Stomach (tissue), 9 donors: ENCODE measurements around the gene WASF2. TPM values are rescaled to one million over a fixed set of nuclear protein-coding genes. Genes with fewer than 3 reads are reported as not detected.
"Not testable (repeated sequence)": the region's sequence is repeated elsewhere in the genome, so short reads cannot be mapped to it uniquely, and the experiment has no call there.

Experiments
- DNase-seq, 2 donors: peaks; one replicate each; pipeline versions ENCODE4 v3.0.0 to v3.0.0-alpha.2; 2013 to 2019
- H3K27ac ChIP-seq, 5 donors: fragments of 200-600 bp in 4 of 5; sonication (generic) in 4 of 5; one replicate each; pipeline ENCODE4 v1.5.1; 2013 to 2019; ENCODE audit warnings: mild to moderate bottlenecking in 1 of 5, moderate library complexity in 1 of 5
- H3K27me3 ChIP-seq, 3 donors: fragments of 200-600 bp; sonication (generic); one replicate each; pipeline ENCODE4 v1.5.1; 2017 to 2019; ENCODE audit warnings: mixed run types in 1 of 3
- H3K36me3 ChIP-seq, 4 donors: fragments of 200-600 bp; sonication (generic); 1 replicate in 3 of 4; 2 replicates in 1 of 4; pipeline ENCODE4 v1.5.1; 2016 to 2019
- H3K4me1 ChIP-seq, 4 donors: fragments of 200-600 bp; sonication (generic); one replicate each; pipeline ENCODE4 v1.5.1; 2016 to 2019
- H3K4me3 ChIP-seq, 4 donors: fragments of 200-600 bp; sonication (generic) in 3 of 4; one replicate each; pipeline ENCODE4 v1.5.1; 2016 to 2019; ENCODE audit warnings: mild to moderate bottlenecking in 1 of 4
- H3K9me3 ChIP-seq, 4 donors: fragments of 200-600 bp; sonication (generic); one replicate each; pipeline ENCODE4 v1.5.1; 2016 to 2019
- CTCF ChIP-seq, 7 experiments: fragments of 450-650 bp in 4 of 7; fragments of 200-600 bp in 3 of 7; sonication (generic) in 3 of 7; IDR thresholded peaks; one replicate each; pipeline ENCODE4 v1.5.1; 2016 to 2019; ENCODE audit warnings: antibody characterized with exemption in 7 of 7, control low read depth in 2 of 7, mild to moderate bottlenecking in 1 of 7
- EP300 ChIP-seq: sonication (generic); formaldehyde crosslinking; IDR thresholded peaks from one replicate; pipeline ENCODE4 v1.6.1; 2017; ENCODE audit warnings: antibody characterized with exemption
- POLR2A ChIP-seq, 4 donors: fragments of 450-650 bp; IDR thresholded peaks; one replicate each; pipeline ENCODE4 v1.6.1; 2016; ENCODE audit warnings: antibody characterized with exemption in 4 of 4, control low read depth in 2 of 4, mild to moderate bottlenecking in 1 of 4, moderate library complexity in 1 of 4
- POLR2AphosphoS5 ChIP-seq, 3 donors: sonication (generic); formaldehyde crosslinking; IDR thresholded peaks; one replicate each; pipeline ENCODE4 v1.6.1; 2016; ENCODE audit warnings: antibody characterized with exemption in 3 of 3
- WGBS, 5 donors: extraction: QIAGEN DNeasy Blood & Tissue Kit in 3 of 5; methylation state at CpG; one replicate each; pipeline versions ENCODE4 v1.1.5 to v1.1.7; 2013 to 2018; 5-methylcytosine and 5-hydroxymethylcytosine counted together
- intact Hi-C: fragments of 100-400 bp; cut with DNase I; formaldehyde crosslinking; loops from one replicate; pipeline ENCODE4 v1.15.1; 2023; ENCODE audit warnings: low total_unique reads
- polyA plus RNA-seq, 3 donors: library from polyadenylated mRNA; stranded (reverse); fragments of 200-250 nt; gene quantifications; one replicate each; pipeline ENCODE4 v1.2.3, GENCODE V29; 2013
- total RNA-seq, 5 donors: library from RNA; depleted of rRNA; stranded (reverse); fragments of >200 nt; gene quantifications; one replicate each; pipeline versions ENCODE4 v1.1.0 to v1.2.3, GENCODE V29; 2014 to 2016
- donor health status: healthy with polysubstance abuse.
- donor health status: Bipolar disorder and iron deficiency.
- donor health status: healthy.

Gene WASF2
- total and polyA plus RNA-seq, 8 donors, result 24.7 to 82.1 (median 54.7) TPM

DNA sequence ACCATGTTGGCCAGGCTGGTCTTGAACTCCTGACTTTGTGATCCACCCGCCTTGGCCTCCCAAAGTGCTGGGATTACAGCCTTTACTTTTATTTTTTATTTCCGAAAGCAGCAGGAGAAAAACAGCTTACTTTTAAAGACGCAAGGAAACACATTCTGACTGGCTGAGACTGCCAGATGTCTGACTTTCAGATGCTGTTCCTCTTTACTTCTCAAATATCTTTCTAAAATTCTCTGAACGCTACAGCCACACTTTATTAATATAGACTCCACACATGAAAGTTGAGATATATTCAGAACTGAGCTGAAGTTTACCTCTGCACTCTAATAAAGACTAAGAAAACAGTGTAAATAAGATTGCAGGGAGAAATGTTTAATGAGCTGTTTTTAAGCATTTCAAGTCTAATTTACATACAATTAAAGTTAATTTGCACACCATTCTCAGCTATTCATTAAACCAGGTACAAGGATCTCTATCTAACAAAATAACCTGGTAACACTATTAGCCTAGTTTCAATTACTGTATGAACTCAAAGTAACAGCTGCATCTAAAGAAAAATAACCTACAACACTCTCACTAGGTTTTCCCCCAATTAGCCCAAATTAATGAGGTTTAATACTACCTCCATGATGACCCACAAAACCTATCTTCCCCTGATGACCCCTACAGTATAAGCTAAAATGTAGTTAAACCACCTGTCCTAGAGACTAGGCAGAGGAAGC is 24.9 kb downstream of the WASF2 start:
- no peak for TF ChIP-seq CTCF (IDR thresholded peaks at IDR 0.05)
- TF ChIP-seq EP300, result no peak
- no peak for TF ChIP-seq POLR2A (IDR thresholded peaks at IDR 0.05)
- TF ChIP-seq POLR2AphosphoS5 (IDR thresholded peaks at IDR 0.05), result no peak
- intact Hi-C loops, result no loop called here
- 76 to 88% (median 84%) methylated on average over 4 of the region's 4 CpGs for WGBS, 5 donors
- H3K36me3 ChIP-seq, result peaks cover 4 to 17% (median 9%) of the 10 kb centered on the region in 4 donors
- no peaks in the 10 kb centered on the region for H3K27me3 ChIP-seq
- DNase-seq, result no peak
- H3K4me3 ChIP-seq, result no peak overlapping the region
- peak overlapping the region in 1 of 5 donors; percentile 46 for H3K27ac ChIP-seq
- no peaks in the 10 kb centered on the region for H3K9me3 ChIP-seq
- peaks cover 25 to 82% (median 53%) of the 10 kb centered on the region in 4 donors for H3K4me1 ChIP-seq

GRCh38 chr1:27463916-27464315 is 26.1 kb downstream of the WASF2 start:
- 74 to 86% (median 75%) methylated on average over 6 of the region's 6 CpGs for WGBS, 5 donors

DNA sequence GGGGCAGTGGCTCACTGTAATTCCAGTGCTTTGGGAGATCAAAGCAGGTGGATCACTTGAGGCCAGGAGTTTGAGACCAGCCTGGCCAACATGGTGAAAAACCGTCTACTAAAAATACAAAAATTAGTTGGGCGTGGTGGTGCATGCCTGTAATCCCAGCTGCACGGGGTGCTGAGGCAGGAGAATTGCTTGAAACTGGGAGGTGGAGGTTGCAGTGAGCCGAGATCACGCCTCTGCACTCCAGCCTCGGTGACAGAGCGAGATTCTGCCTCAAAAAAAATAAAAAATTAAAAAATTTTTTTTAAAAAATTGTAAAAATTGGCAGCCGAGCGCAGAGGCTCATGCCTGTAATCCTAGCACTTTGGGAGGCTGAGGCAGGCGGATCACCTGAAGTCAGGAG is 31.4 kb downstream of the WASF2 start:
- intact Hi-C loops, H3K27ac ChIP-seq, H3K9me3 ChIP-seq, H3K36me3 ChIP-seq, DNase-seq, H3K27me3 ChIP-seq, H3K4me3 ChIP-seq: not testable (repeated sequence)
- 88 to 93% (median 90%) methylated on average over 10 of the region's 10 CpGs for WGBS, 5 donors
- H3K4me1 ChIP-seq, result peaks cover 12 to 73% (median 38%) of the 10 kb centered on the region in 4 donors

More at GRCh38 chr1:27463916-27464315, 26.1 kb downstream of the WASF2 start:
- intact Hi-C loops, H3K9me3 ChIP-seq, H3K4me3 ChIP-seq, H3K27me3 ChIP-seq, DNase-seq: not testable (repeated sequence)
- H3K27ac ChIP-seq, result peak overlapping the region in 2 of 5 donors; percentile 30 to 46
- peaks cover 15 to 82% (median 51%) of the 10 kb centered on the region in 4 donors for H3K4me1 ChIP-seq
- H3K36me3 ChIP-seq, result peaks cover 4 to 17% (median 9%) of the 10 kb centered on the region in 4 donors

GRCh38 chr1:27455139-27455811 is 34.7 kb downstream of the WASF2 start:
- no peak for TF ChIP-seq POLR2AphosphoS5 (IDR thresholded peaks at IDR 0.05)
- TF ChIP-seq EP300, result no peak
- no peak for TF ChIP-seq CTCF (IDR thresholded peaks at IDR 0.05)
- TF ChIP-seq POLR2A (IDR thresholded peaks at IDR 0.05), result no peak
- intact Hi-C loops, result no loop called here
- Histone ChIP-seq H3K4me1 (peaks cover 12 to 81% (median 41%) of the 10 kb centered on the region in 4 donors), H3K27me3 (no peaks in the 10 kb centered on the region), H3K36me3 (no peaks in the 10 kb centered on the region), H3K9me3 (no peaks in the 10 kb centered on the region), H3K27ac (peak overlapping the region in 3 of 5 donors; percentile 17 to 54 (median 47)), H3K4me3 (no peak overlapping the region)
- peak in 1 of 2 donors; percentile 40 for DNase-seq
- 21 to 37% (median 32%) methylated on average over 5 of the region's 5 CpGs for WGBS, 5 donors

DNA sequence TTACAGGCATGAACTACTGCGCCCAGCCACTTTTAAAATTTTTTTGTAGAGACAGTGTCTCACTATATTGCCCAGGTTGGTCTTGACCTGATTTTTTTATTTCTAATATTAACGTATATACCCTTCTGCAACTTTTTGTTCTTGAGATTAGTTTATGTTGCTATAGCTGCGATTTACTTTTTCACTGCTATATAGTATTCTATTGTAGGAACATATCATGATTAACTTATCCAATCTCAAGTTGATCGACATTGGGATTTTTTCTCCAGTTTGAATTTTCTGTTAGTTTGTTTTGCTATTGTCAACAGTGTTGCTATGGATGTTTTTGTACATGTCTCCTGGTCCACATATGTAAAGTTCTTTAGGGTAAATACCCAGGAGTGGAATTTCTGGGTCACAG is 35.4 kb downstream of the WASF2 start:
- H3K4me3 ChIP-seq, result no peak overlapping the region
- peaks cover 0 to 4% (median 1%) of the 10 kb centered on the region in 4 donors for H3K36me3 ChIP-seq
- H3K27me3 ChIP-seq, result no peaks in the 10 kb centered on the region
- 93 to 96% (median 94%) methylated on average over 4 of the region's 4 CpGs for WGBS, 5 donors
- TF ChIP-seq POLR2A (IDR thresholded peaks at IDR 0.05), result no peak
- no peak for TF ChIP-seq CTCF (IDR thresholded peaks at IDR 0.05)
- no peak for TF ChIP-seq POLR2AphosphoS5 (IDR thresholded peaks at IDR 0.05)
- no peak for TF ChIP-seq EP300
- peak overlapping the region in 1 of 5 donors; percentile 47 for H3K27ac ChIP-seq
- intact Hi-C loops, result no loop called here
- peaks cover 12 to 77% (median 37%) of the 10 kb centered on the region in 4 donors for H3K4me1 ChIP-seq
- H3K9me3 ChIP-seq, result no peaks in the 10 kb centered on the region
- DNase-seq, result no peak
